Activated naive CD8-positive, alpha-beta T cell treated with anti-CD3 and anti-CD28 coated beads, Interleukin-2, amount 50 U/mL, for 24 hours (primary cell): Measurements from ENCODE around the gene TADA1.
A peak's percentile ranks its signal among the peaks of the same experiment; 100 is the strongest.
"Not testable (repeated sequence)": the region's sequence is repeated elsewhere in the genome, so short reads cannot be mapped to it uniquely, and the experiment has no call there.

Experiments
- ATAC-seq: fragments of 150-1000 bp; cut with Tn5 transposase; one replicate; pipeline ENCODE4 v1.10.0; 2021
- DNase-seq: peaks from one replicate; pipeline ENCODE4 v3.0.0; 2021
- H3K27ac Mint-ChIP-seq: one replicate; pipeline ENCODE4 v1.8.0; 2021; ENCODE audit warnings: mild to moderate bottlenecking, mixed read lengths
- H3K27me3 Mint-ChIP-seq: one replicate; pipeline ENCODE4 v1.8.0; 2021; ENCODE audit warnings: mixed read lengths
- H3K36me3 Mint-ChIP-seq: one replicate; pipeline ENCODE4 v1.8.0; 2021; ENCODE audit warnings: low read depth, mixed read lengths
- H3K4me1 Mint-ChIP-seq: one replicate; pipeline ENCODE4 v1.8.0; 2021; ENCODE audit warnings: mixed read lengths
- H3K4me3 Mint-ChIP-seq: one replicate; pipeline ENCODE4 v1.8.0; 2021; ENCODE audit warnings: mild to moderate bottlenecking, moderate library complexity, mixed read lengths
- H3K9me3 Mint-ChIP-seq: one replicate; pipeline ENCODE4 v1.8.0; 2021; ENCODE audit warnings: mixed read lengths

Gene TADA1

GRCh38 chr1:166843769-166844596, 32.1 kb downstream of the TADA1 start:
- no peaks in the 10 kb centered on the region for H3K9me3 Mint-ChIP-seq
- H3K4me1 Mint-ChIP-seq, result peaks cover 53% of the 10 kb centered on the region
- peaks cover 66% of the 10 kb centered on the region for H3K36me3 Mint-ChIP-seq
- no peaks in the 10 kb centered on the region for H3K27me3 Mint-ChIP-seq
- DNase-seq, result no peak
- ATAC-seq, result no peak
- H3K27ac Mint-ChIP-seq, result peak overlapping the region; percentile 65
- H3K4me3 Mint-ChIP-seq, result no peak overlapping the region

- peaks cover 62% of the 10 kb centered on the region for H3K36me3 Mint-ChIP-seq
- ATAC-seq, result no peak
- no peak for DNase-seq
- peaks cover 52% of the 10 kb centered on the region for H3K4me1 Mint-ChIP-seq
- H3K4me3 Mint-ChIP-seq, result no peak overlapping the region
- H3K27me3 Mint-ChIP-seq, result no peaks in the 10 kb centered on the region
- peak overlapping the region; percentile 65 for H3K27ac Mint-ChIP-seq
- H3K9me3 Mint-ChIP-seq, result peaks cover 3% of the 10 kb centered on the region
Observed at GRCh38 chr1:166843322-166843721, 32.7 kb downstream of the TADA1 start.

DNA sequence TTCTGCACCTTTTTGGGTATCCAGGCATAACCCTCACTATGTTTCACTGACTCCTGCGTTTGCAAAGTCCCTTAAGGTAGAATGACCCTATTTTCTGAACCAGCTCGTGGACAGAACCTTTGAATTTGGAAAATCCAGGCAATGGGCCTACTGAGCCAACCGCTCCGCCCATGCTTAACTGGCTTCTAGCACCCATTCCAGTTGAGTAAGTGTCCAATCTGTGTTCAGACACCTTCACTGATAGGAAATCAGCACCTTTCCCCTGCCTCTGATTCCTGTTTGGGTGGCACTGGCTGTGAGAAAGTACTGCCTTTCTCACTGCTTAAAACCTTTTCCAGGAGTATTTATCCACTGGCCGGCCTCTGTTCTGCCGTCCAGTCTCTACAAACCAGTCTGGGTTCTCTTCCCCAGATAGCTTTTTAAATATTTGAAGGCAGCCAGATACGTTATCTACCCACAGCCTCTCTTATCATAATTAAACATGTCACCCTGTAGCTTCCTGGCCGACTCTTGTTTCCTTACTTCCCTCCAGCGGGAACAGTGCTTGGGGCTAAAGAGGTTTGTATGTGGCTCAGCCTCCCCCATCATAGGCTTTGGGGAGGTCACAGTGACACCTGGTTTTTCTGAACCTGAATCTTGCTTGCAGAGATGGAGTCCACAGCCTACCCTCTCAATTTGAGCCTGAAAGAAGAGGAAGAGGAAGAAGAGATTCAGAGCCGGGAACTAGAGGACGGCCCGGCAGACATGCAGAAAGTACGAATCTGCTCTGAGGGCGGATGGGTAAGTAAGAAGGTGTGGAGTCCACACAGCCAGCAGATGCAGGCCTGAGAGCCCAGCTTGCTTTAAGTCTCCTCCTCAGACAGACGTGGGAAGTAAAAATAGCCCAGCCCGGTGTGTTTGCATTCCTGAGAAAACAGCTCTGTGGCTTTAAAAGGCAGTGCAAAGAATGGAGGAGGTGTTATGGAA, 35.5 kb downstream of the TADA1 start:
- Mint-ChIP-seq H3K4me3 (peak overlapping the region; percentile 85), H3K9me3 (peaks cover 4% of the 10 kb centered on the region), H3K4me1 (peaks cover 39% of the 10 kb centered on the region), H3K27me3 (no peaks in the 10 kb centered on the region), H3K27ac (peak overlapping the region; percentile 80), H3K36me3 (peaks cover 42% of the 10 kb centered on the region)
- DNase-seq (no peak), ATAC-seq (no peak)

DNA sequence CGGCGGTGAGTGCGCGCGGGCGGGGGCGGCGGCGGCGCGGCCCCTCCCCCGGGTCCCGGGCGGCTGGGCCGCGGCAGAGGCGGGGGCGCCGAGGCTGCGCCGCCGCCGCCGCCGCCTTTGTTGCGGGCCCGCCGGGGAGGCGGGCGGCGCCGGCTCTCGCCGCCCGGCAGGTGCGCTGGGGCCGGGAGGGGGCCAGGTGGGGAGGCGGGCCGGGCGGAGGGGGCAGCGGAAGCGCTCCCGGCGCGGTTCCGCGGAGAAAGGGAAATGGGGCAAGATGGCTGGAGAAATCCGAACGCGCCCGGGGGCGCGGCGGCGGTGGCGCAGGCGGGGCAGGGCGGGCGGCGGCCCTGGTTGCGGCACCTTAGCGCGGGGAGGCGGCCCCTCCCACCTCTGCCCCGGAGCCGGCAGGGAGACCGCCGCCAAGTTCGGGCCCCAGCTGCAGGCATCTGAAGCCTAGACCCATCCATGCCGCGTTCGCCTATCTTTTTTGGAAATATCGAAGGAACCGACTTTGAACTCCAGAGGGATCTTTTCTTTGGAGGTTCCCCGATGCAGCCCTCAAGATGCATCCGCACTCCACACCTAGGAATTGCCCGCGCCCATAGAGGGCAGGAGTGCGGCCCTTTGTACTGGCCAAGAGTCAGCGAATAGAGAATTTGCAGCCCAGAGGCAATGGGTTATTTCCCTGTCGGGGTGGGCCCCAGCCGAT, 36.3 kb downstream of the TADA1 start:
- Mint-ChIP-seq H3K27me3 (no peaks in the 10 kb centered on the region), H3K4me1 (peaks cover 37% of the 10 kb centered on the region), H3K4me3 (peak overlapping the region; percentile 93), H3K36me3 (peaks cover 39% of the 10 kb centered on the region), H3K27ac (peak overlapping the region; percentile 80), H3K9me3 (peaks cover 4% of the 10 kb centered on the region)
- ATAC-seq, result peak; percentile 13
- DNase-seq, result peak; percentile 63

DNA sequence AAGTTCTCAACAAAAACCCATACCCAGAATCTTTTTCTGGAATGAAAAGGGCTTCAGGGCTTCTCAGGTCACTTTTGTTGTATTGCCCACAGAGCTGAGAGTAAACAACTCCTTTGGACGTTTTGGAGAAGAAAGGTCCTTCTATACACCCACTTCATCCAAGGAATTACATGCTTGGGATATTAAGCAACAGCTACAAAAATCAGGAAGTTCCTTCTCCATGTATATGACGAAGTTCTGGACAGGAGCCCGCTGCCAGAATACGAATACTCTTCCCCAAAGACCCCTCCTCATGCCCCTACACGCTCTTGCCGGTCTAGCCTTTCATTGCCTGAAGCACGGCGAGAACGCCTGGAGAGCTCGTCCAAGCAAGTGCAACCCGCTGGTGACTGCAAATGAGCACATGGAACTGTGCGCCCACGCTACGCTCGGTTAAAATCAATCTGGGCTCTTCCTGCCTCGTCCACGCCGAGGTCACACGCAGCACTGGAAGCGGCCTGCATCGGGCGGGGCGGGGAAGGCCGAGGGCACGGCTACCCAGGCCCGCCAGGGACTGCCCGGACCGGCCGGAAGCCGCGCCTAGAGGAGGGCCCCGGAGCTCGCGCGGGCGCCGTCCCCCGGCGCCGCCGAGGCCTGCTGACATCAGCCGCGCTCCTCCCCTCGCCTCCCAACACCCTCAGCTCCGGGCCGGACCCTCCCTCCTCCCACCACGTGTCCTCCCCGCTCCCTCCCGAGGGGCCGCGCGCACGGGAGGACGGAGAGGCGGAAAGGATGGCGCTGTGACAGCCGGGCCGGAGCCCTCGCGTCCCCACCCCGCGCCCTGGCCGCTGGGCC, 37.1 kb downstream of the TADA1 start, which contains the start of gene POGK:
Gene POGK, plus strand, starts transcription at position 710 of the 834 bp plus-strand sequence. CDS start 1,482 bp downstream, outside the sequence.
- peaks cover 31% of the 10 kb centered on the region for H3K36me3 Mint-ChIP-seq
- DNase-seq (peak; percentile 85), ATAC-seq (peak; percentile 99)
- no peaks in the 10 kb centered on the region for H3K27me3 Mint-ChIP-seq
- H3K9me3 Mint-ChIP-seq, result peaks cover 4% of the 10 kb centered on the region
- peak within 1 kb of the TSS; percentile 98 for H3K27ac Mint-ChIP-seq
- H3K4me1 Mint-ChIP-seq, result peaks cover 30% of the 10 kb centered on the region
- peak within 1 kb of the TSS; percentile 93 for H3K4me3 Mint-ChIP-seq

DNA sequence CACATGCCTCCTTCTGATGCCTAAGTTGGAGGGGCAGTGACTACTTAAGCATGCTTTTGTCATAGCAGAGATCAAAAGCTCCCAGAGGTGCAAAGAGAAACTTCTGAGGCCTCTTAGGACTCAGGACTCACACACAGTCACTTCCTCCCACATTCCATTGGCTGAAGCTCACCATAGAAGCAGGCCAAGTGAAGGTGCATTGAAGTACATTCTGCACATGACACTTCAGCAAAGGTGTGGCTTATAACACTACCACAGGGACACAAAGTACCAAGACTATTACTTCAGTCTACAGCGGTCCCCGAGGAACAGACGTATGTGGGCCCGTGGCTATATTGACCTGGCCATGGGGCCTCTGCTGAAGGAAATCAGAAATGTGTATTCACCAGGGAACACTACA, 39.3 kb downstream of the TADA1 start:
- peaks cover 4% of the 10 kb centered on the region for H3K9me3 Mint-ChIP-seq
- peaks cover 22% of the 10 kb centered on the region for H3K4me1 Mint-ChIP-seq
- DNase-seq (no peak), ATAC-seq (no peak)
- peaks cover 15% of the 10 kb centered on the region for H3K36me3 Mint-ChIP-seq
- peaks cover 2% of the 10 kb centered on the region for H3K27me3 Mint-ChIP-seq
- no peak overlapping the region for H3K27ac Mint-ChIP-seq
- no peak overlapping the region for H3K4me3 Mint-ChIP-seq

DNA sequence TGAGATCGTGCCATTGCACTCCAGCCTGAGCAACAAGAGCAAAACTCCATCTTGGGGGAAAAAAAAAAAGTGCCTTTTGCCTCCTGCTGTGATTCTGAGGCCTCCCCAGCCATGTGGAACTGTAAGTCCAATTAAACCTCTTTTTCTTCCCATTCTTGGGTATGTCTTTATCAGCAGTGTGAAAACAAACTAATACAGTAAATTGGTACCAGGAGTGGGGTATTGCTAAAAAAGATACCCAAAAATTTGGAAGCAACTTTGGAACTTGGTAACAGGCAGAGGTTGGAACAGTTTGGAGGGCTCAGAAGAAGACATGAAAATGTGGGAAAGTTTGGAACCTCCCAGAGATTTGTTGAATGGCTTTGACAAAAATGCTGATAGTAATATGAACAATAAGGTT, 46.3 kb downstream of the TADA1 start:
- not testable (repeated sequence) for H3K36me3 Mint-ChIP-seq, ATAC-seq, H3K27ac Mint-ChIP-seq, H3K4me1 Mint-ChIP-seq, H3K4me3 Mint-ChIP-seq, DNase-seq
- H3K27me3 Mint-ChIP-seq, result peaks cover 12% of the 10 kb centered on the region
- H3K9me3 Mint-ChIP-seq, result peaks cover 23% of the 10 kb centered on the region

GRCh38 chr1:166827426-166827825, 48.6 kb downstream of the TADA1 start:
- no peaks in the 10 kb centered on the region for H3K4me1 Mint-ChIP-seq
- H3K4me3 Mint-ChIP-seq, result no peak overlapping the region
- ATAC-seq (no peak), DNase-seq (no peak)
- H3K9me3 Mint-ChIP-seq, result peaks cover 23% of the 10 kb centered on the region
- H3K27ac Mint-ChIP-seq, result no peak overlapping the region
- H3K36me3 Mint-ChIP-seq, result peaks cover 2% of the 10 kb centered on the region
- H3K27me3 Mint-ChIP-seq, result peaks cover 13% of the 10 kb centered on the region

DNA sequence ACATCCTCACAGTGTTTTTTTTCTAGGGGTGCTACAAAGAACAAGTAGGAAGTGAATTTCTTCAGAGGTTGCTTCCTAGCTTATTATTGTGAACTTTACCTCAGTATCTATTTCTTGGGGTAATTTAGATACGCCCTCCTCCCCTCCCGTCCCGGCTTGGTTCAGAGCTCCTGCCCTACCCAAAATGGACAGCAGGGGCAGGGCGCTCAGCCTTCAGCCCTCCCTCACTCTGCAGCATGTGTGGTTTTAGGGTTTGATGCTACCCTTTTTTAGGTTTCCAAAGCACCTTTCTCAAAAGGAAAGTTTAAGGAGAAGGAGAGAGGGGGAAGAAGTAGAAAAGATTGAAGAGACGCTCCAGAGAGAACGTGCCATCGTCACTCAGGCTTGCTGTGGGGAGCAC, 53.7 kb downstream of the TADA1 start:
- Mint-ChIP-seq H3K27ac (no peak overlapping the region), H3K4me1 (no peaks in the 10 kb centered on the region), H3K36me3 (no peaks in the 10 kb centered on the region)

DNA sequence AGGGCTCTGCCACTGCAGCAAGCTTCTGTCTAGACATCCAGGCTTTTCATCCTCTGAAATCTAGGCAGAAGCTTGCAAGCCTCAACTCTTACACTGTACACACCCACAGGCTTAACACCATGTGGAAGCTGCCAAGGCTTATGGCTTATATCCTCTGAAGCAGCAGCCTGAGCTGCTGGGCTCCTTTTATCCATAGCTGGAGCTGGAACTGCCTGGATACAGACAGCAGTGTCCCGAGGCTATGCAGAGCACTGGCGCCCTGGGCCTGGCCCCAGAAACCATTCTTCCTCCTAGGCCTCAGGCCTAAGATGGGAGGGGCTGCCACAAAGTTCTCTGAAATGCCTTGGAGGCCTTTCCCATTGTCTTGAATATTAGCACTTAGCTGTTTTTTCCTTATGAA, 56.1 kb downstream of the TADA1 start:
- H3K4me1 Mint-ChIP-seq, result no peaks in the 10 kb centered on the region
- ATAC-seq, result no peak
- DNase-seq, result no peak
- H3K36me3 Mint-ChIP-seq, result no peaks in the 10 kb centered on the region
- peaks cover 16% of the 10 kb centered on the region for H3K9me3 Mint-ChIP-seq
- no peak overlapping the region for H3K27ac Mint-ChIP-seq
- peaks cover 8% of the 10 kb centered on the region for H3K27me3 Mint-ChIP-seq
- H3K4me3 Mint-ChIP-seq, result no peak overlapping the region

More for the DNA sequence above, 53.7 kb downstream of the TADA1 start:
- Mint-ChIP-seq H3K9me3 (peaks cover 16% of the 10 kb centered on the region), H3K4me3 (no peak overlapping the region), H3K27me3 (peaks cover 6% of the 10 kb centered on the region)
- ATAC-seq (no peak), DNase-seq (no peak)

DNA sequence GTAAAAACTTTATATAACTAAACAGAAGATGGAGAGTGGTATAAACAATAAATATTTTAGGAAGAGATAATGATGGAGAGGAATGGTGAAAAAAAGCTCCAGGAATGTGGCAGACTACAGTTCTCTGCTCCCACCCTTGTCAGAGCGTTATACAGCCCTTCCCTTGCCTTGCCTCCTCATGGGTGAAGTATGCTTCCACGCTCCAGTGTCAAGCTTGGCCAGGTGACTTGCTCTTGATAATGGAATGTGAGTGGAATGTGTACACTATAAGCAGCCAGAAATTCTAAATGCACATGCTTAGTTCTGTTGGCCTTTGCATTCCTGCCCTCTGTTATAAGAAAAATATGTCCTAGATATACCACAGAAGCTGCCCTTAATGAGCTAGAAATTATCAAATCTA, 61.5 kb downstream of the TADA1 start:
- Mint-ChIP-seq H3K27me3 (peaks cover 19% of the 10 kb centered on the region), H3K36me3 (no peaks in the 10 kb centered on the region), H3K9me3 (peaks cover 10% of the 10 kb centered on the region), H3K4me1 (no peaks in the 10 kb centered on the region), H3K27ac (no peak overlapping the region), H3K4me3 (no peak overlapping the region)
- DNase-seq (no peak), ATAC-seq (no peak)

- Mint-ChIP-seq H3K27me3 (peaks cover 19% of the 10 kb centered on the region), H3K27ac (no peak overlapping the region), H3K9me3 (peaks cover 3% of the 10 kb centered on the region), H3K4me1 (no peaks in the 10 kb centered on the region), H3K36me3 (no peaks in the 10 kb centered on the region), H3K4me3 (no peak overlapping the region)
- no peak for DNase-seq
- no peak for ATAC-seq
Observed at GRCh38 chr1:166813508-166814223, 62.4 kb downstream of the TADA1 start.

DNA sequence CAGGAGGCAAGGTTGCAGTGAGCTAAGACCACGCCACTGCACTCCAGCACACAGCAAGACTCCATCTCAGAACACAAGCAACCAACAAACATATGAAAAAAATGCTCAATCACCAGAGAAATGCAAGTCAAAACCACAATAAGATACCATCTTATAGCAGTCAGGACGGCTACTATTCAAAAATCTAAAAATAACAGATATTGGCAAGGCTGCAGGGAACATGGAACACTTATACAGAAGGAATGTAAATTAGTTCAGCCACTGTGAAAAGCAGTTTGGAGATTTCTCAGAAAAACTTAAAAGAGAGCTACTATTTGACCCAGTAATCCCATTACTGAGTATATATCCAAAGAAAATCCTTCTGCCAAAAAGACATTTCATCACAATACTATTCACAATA, 64.4 kb downstream of the TADA1 start:
- H3K27ac Mint-ChIP-seq, result no peak overlapping the region
- H3K27me3 Mint-ChIP-seq, result peaks cover 19% of the 10 kb centered on the region
- H3K4me1 Mint-ChIP-seq, result no peaks in the 10 kb centered on the region
- H3K9me3 Mint-ChIP-seq, result no peaks in the 10 kb centered on the region
- DNase-seq (no peak), ATAC-seq (no peak)
- H3K36me3 Mint-ChIP-seq, result no peaks in the 10 kb centered on the region
- H3K4me3 Mint-ChIP-seq, result no peak overlapping the region
